SK-N-SH (cell line): Measurements from ENCODE around the gene RPS6KL1. TPM values are rescaled to one million over a fixed set of nuclear protein-coding genes. Genes with fewer than 3 reads are reported as not detected.

Experiments
- CTCF ChIA-PET: fragments of 300-600, 350-600 bp; formaldehyde crosslinking; extraction: SDS; loops from one replicate; lab custom pipeline; 2021; lab: Yijun Ruan, JAX
- POLR2A ChIA-PET: fragments of 350-600 bp; sonication (Branson Sonifier 250); formaldehyde crosslinking; extraction: SDS; loops from one replicate; lab custom pipeline; 2020; ENCODE audit warnings: antibody characterized with exemption, inconsistent platforms; lab: Yijun Ruan, JAX
- DNase-seq: peaks from one replicate; pipeline ENCODE4 v3.0.0; 2012
- H2AFZ ChIP-seq: fragments of 200-600 bp; sonication (generic); 2 replicates; pipeline ENCODE4 v1.8.1; 2016; ENCODE audit warnings: antibody characterized with exemption, mild to moderate bottlenecking, low read depth
- H3F3A ChIP-seq: fragments of 200-600 bp; sonication (generic); replicated peaks from 2 replicates; pipeline ENCODE3; 2016; ENCODE audit warnings: antibody characterized with exemption, mild to moderate bottlenecking; ENCODE audit not compliant: insufficient read depth
- H3K27ac ChIP-seq, 2 experiments: fragments of 200-500 bp in 1 of 2; fragments of 200-600 bp in 1 of 2; sonication (Bioruptor generic) in 1 of 2; sonication (generic), shearing (Covaris generic) in 1 of 2; 2 replicates each; pipeline versions ENCODE4 v1.5.1 to v1.6.1; 2014 to 2016; ENCODE audit warnings: low read depth in 2 of 2, inconsistent platforms in 1 of 2, low read length in 1 of 2, mild to moderate bottlenecking in 1 of 2, mixed read lengths in 1 of 2
- H3K27me3 ChIP-seq: fragments of 200-600 bp; sonication (generic), shearing (Covaris generic); 2 replicates; pipeline ENCODE4 v1.6.1; 2016; ENCODE audit warnings: mixed run types; ENCODE audit not compliant: insufficient read depth
- H3K36me3 ChIP-seq, 2 experiments: fragments of 200-500 bp in 1 of 2; fragments of 200-600 bp in 1 of 2; sonication (Bioruptor generic) in 1 of 2; sonication (generic) in 1 of 2; replicated peaks in 1 of 2; 2 replicates each; pipeline versions ENCODE3 to v1.5.1; 2014 to 2016; ENCODE audit warnings: low read length in 1 of 2, mild to moderate bottlenecking in 1 of 2; ENCODE audit not compliant: insufficient read depth in 2 of 2, control insufficient read depth in 1 of 2
- H3K4me1 ChIP-seq, 2 experiments: fragments of 200-500 bp in 1 of 2; fragments of 200-600 bp in 1 of 2; sonication (Bioruptor generic) in 1 of 2; sonication (generic), shearing (Covaris generic) in 1 of 2; 2 replicates each; pipeline versions ENCODE4 v1.5.1 to v1.6.1; 2014 to 2016; ENCODE audit warnings: low read depth in 1 of 2, low read length in 1 of 2, mixed run types in 1 of 2; ENCODE audit not compliant: insufficient read depth in 2 of 2, control insufficient read depth in 1 of 2
- H3K4me2 ChIP-seq: fragments of 200-600 bp; sonication (generic), shearing (Covaris generic); 2 replicates; pipeline ENCODE4 v1.6.1; 2017; ENCODE audit warnings: mixed run types
- H3K4me3 ChIP-seq, 2 experiments: fragments of 200-500 bp in 1 of 2; fragments of 200-600 bp in 1 of 2; sonication (Bioruptor generic) in 1 of 2; sonication (generic), shearing (Covaris generic) in 1 of 2; 2 replicates each; pipeline versions ENCODE4 v1.5.1 to v1.8.1; 2014 to 2016; ENCODE audit warnings: low read depth in 2 of 2, inconsistent platforms in 1 of 2, low read length in 1 of 2, mild to moderate bottlenecking in 1 of 2, mixed read lengths in 1 of 2, moderate library complexity in 1 of 2
- H3K79me2 ChIP-seq: fragments of 200-600 bp; sonication (generic); 2 replicates; pipeline ENCODE4 v1.8.1; 2017; ENCODE audit warnings: mild to moderate bottlenecking; ENCODE audit not compliant: insufficient read depth
- H3K9ac ChIP-seq: fragments of 200-600 bp; sonication (generic); 2 replicates; pipeline ENCODE4 v1.6.1; 2017; ENCODE audit warnings: mixed run types
- H3K9me2 ChIP-seq: fragments of 200-600 bp; sonication (generic); 2 replicates; pipeline ENCODE4 v1.6.1; 2017; ENCODE audit warnings: mixed run types
- H3K9me3 ChIP-seq: fragments of 200-600 bp; sonication (generic); 2 replicates; pipeline ENCODE4 v1.6.1; 2017; ENCODE audit warnings: mixed run types, mild to moderate bottlenecking, moderate library complexity
- H4K20me1 ChIP-seq: fragments of 200-600 bp; sonication (generic); 2 replicates; pipeline ENCODE4 v1.6.1; 2017; ENCODE audit warnings: mild to moderate bottlenecking, mixed run types; ENCODE audit not compliant: insufficient read depth
- CHD2 ChIP-seq: fragments of 150-350 bp; IDR thresholded peaks from 2 replicates; pipeline ENCODE4 v1.6.1; 2018; ENCODE audit warnings: low read length; ENCODE audit not compliant: partially characterized antibody
- ELF1 ChIP-seq: IDR thresholded peaks from 2 replicates; pipeline ENCODE4 v1.4.0; 2012
- EP300 ChIP-seq, 2 experiments: IDR thresholded peaks; 2 replicates each; pipeline versions ENCODE4 v1.4.0 to v1.6.1; 2012; ENCODE audit warnings: borderline replicate concordance in 1 of 2, low read depth in 1 of 2, low read length in 1 of 2
- EZH2phosphoT487 ChIP-seq: fragments of 200-600 bp; sonication (generic); IDR thresholded peaks from 2 replicates; pipeline ENCODE4 v1.6.1; 2017; ENCODE audit warnings: low read depth, mixed run types, mild to moderate bottlenecking, antibody characterized with exemption, moderate library complexity, borderline replicate concordance
- FOSL2 ChIP-seq: IDR thresholded peaks from 2 replicates; pipeline ENCODE4 v1.4.0; 2012; ENCODE audit warnings: low read depth, mild to moderate bottlenecking, moderate library complexity, borderline replicate concordance
- FOXJ3 ChIP-seq: sonication (generic); formaldehyde crosslinking; IDR thresholded peaks from 2 replicates; pipeline ENCODE4 v1.5.1; 2020; ENCODE audit warnings: mild to moderate bottlenecking, missing genetic modification reagents
- GABPA ChIP-seq: IDR thresholded peaks from 2 replicates; pipeline ENCODE4 v1.4.0; 2012; ENCODE audit warnings: low read depth, mild to moderate bottlenecking
- GATA2 ChIP-seq: sonication (generic); formaldehyde crosslinking; IDR thresholded peaks from 2 replicates; pipeline ENCODE4 v1.5.0; 2020; ENCODE audit warnings: mild to moderate bottlenecking, missing genetic modification reagents
- JUND ChIP-seq: IDR thresholded peaks from 2 replicates; pipeline ENCODE4 v1.4.0; 2012
- NFIC ChIP-seq: IDR thresholded peaks from 2 replicates; pipeline ENCODE4 v1.4.0; 2012; ENCODE audit warnings: borderline replicate concordance
- RCOR1 ChIP-seq: fragments of 150-350 bp; IDR thresholded peaks from 2 replicates; pipeline ENCODE4 v1.6.1; 2017; ENCODE audit warnings: antibody characterized with exemption, low read length
- SIN3A ChIP-seq: IDR thresholded peaks from 2 replicates; pipeline ENCODE4 v1.6.1; 2012; ENCODE audit warnings: low read depth, mild to moderate bottlenecking, low read length, moderate library complexity, borderline replicate concordance
- TCF12 ChIP-seq: IDR thresholded peaks from 2 replicates; pipeline ENCODE4 v1.4.0; 2012
- TEAD4 ChIP-seq: IDR thresholded peaks from 2 replicates; pipeline ENCODE4 v1.4.0; 2012; ENCODE audit warnings: mild to moderate bottlenecking, borderline replicate concordance; ENCODE audit not compliant: insufficient read depth
- YY1 ChIP-seq: IDR thresholded peaks from 2 replicates; pipeline ENCODE4 v1.4.0; 2012; ENCODE audit warnings: low read depth, mild to moderate bottlenecking
- WGBS: methylation state at CpG from one replicate; pipeline ENCODE4 v1.1.6; 2017; ENCODE audit warnings: low lambda C conversion rate; 5-methylcytosine and 5-hydroxymethylcytosine counted together
- polyA plus RNA-seq, 3 experiments: library from polyadenylated mRNA; depleted of rRNA; stranded (reverse); fragments of >200 nt; gene quantifications; 2 replicates each; pipeline ENCODE4 v1.2.3, GENCODE V29; 2012
- TF ChIP-seq, protein P1 (sequence below): IDR thresholded peaks from 2 replicates; pipeline ENCODE4 v1.4.0; 2012; ENCODE audit warnings: low read depth, borderline replicate concordance
- TF ChIP-seq, protein P2 (sequence below): IDR thresholded peaks from 2 replicates; pipeline ENCODE4 v1.4.0; 2012; ENCODE audit warnings: low read depth
- TF ChIP-seq, protein P3 (sequence below): IDR thresholded peaks from 2 replicates; pipeline ENCODE4 v1.6.1; 2012; ENCODE audit warnings: mild to moderate bottlenecking, low read depth, low read length, moderate library complexity
- TF ChIP-seq, protein P4 (sequence below): IDR thresholded peaks from 2 replicates; pipeline ENCODE4; 2012

The RPS6KL1 gene
- polyA plus RNA-seq, 1 of the 3 experiments (the other 2 are of a cell fraction): 2.5 TPM

DNA sequence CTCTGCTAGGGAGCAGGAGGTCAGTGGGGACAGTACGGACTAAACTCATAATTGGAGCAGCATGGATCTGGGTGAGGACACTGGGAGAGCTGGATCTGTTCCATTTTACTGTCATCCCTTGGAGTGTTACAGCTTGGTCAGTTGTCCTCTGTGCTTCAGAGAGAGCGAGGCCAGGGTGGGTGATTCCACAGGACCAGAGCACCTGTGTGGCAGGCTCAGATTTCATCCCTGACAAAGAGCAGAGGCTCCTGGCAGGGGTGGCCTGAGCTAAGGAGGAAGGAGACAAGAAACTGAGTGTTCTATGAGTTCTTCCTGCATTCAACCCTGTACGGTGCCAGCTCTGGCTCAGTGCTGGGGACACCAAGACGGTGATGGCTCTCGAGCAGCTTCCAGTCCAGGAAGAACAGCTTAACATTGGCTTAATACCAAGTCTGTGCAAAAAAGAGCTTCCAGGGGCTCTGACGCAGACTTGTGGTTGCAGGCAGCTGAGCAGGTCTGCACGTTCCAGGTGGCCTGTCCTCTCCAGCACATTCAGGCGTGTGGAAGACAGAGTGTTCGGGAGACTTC is 40.7 kb upstream of the RPS6KL1 start:
- POLR2A ChIA-PET: interaction anchor here (0.7 to 1.3 kb wide), 5 partner anchors 9 to 41 kb away, joined by 3 to 4 read pairs (median 3); partner anchors contain the start of genes PGF and RPS6KL1
- no peak overlapping the region for H3K9ac ChIP-seq
- no peak for DNase-seq
- H3K9me2 ChIP-seq: no peaks in the 10 kb centered on the region
- H3K36me3 ChIP-seq: no peaks in the 10 kb centered on the region
- no peaks in the 10 kb centered on the region for H3K9me3 ChIP-seq
- H3K4me1 ChIP-seq: peaks cover 0 to 16% of the 10 kb centered on the region in 2 experiments; a peak in 1 of 4 replicates
- H4K20me1 ChIP-seq: no peaks in the 10 kb centered on the region
- TF ChIP-seq SIN3A: no peak
- TF ChIP-seq GATA2 (CRISPR knock-in tag): no peak
- no peak for TF ChIP-seq YY1
- no peak for TF ChIP-seq CHD2
- TF ChIP-seq, protein P1, sequence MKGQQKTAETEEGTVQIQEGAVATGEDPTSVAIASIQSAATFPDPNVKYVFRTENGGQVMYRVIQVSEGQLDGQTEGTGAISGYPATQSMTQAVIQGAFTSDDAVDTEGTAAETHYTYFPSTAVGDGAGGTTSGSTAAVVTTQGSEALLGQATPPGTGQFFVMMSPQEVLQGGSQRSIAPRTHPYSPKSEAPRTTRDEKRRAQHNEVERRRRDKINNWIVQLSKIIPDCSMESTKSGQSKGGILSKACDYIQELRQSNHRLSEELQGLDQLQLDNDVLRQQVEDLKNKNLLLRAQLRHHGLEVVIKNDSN: no peak
- TF ChIP-seq TEAD4: no peak
- TF ChIP-seq EP300 (IDR thresholded peaks at IDR 0.05; ENCODE audit: borderline replicate concordance in 1 of 2, low read depth in 1 of 2, low read length in 1 of 2): no peak
- no peak for TF ChIP-seq FOXJ3 (CRISPR knock-in tag)
- TF ChIP-seq ELF1: no peak
- TF ChIP-seq, protein P2, sequence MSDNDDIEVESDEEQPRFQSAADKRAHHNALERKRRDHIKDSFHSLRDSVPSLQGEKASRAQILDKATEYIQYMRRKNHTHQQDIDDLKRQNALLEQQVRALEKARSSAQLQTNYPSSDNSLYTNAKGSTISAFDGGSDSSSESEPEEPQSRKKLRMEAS: no peak
- no peak for TF ChIP-seq GABPA
- TF ChIP-seq, protein P3, sequence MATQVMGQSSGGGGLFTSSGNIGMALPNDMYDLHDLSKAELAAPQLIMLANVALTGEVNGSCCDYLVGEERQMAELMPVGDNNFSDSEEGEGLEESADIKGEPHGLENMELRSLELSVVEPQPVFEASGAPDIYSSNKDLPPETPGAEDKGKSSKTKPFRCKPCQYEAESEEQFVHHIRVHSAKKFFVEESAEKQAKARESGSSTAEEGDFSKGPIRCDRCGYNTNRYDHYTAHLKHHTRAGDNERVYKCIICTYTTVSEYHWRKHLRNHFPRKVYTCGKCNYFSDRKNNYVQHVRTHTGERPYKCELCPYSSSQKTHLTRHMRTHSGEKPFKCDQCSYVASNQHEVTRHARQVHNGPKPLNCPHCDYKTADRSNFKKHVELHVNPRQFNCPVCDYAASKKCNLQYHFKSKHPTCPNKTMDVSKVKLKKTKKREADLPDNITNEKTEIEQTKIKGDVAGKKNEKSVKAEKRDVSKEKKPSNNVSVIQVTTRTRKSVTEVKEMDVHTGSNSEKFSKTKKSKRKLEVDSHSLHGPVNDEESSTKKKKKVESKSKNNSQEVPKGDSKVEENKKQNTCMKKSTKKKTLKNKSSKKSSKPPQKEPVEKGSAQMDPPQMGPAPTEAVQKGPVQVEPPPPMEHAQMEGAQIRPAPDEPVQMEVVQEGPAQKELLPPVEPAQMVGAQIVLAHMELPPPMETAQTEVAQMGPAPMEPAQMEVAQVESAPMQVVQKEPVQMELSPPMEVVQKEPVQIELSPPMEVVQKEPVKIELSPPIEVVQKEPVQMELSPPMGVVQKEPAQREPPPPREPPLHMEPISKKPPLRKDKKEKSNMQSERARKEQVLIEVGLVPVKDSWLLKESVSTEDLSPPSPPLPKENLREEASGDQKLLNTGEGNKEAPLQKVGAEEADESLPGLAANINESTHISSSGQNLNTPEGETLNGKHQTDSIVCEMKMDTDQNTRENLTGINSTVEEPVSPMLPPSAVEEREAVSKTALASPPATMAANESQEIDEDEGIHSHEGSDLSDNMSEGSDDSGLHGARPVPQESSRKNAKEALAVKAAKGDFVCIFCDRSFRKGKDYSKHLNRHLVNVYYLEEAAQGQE: no peak
- TF ChIP-seq RCOR1: no peak
- no peak for TF ChIP-seq TCF12
- TF ChIP-seq EZH2phosphoT487: no peak
- no peak for TF ChIP-seq NFIC
- no peak for TF ChIP-seq JUND
- TF ChIP-seq FOSL2: no peak
- TF ChIP-seq, protein P4, sequence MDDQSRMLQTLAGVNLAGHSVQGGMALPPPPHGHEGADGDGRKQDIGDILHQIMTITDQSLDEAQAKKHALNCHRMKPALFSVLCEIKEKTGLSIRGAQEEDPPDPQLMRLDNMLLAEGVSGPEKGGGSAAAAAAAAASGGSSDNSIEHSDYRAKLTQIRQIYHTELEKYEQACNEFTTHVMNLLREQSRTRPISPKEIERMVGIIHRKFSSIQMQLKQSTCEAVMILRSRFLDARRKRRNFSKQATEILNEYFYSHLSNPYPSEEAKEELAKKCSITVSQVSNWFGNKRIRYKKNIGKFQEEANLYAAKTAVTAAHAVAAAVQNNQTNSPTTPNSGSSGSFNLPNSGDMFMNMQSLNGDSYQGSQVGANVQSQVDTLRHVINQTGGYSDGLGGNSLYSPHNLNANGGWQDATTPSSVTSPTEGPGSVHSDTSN: no peak
- no peak overlapping the region for H3K4me3 ChIP-seq
- H3F3A ChIP-seq: peaks cover 10% of the 10 kb centered on the region
- peak overlapping the region in 1 of 2 experiments; percentile 39; a peak in 1 of 4 replicates for H3K27ac ChIP-seq
- H3K27me3 ChIP-seq: no peaks in the 10 kb centered on the region
- H3K79me2 ChIP-seq: no peaks in the 10 kb centered on the region
- H3K4me2 ChIP-seq: no peak overlapping the region
- 76% methylated on average over 6 of the region's 9 CpGs for WGBS
- H2AFZ ChIP-seq: no peak overlapping the region
- CTCF ChIA-PET: interaction anchor here (0.7 to 1.8 kb wide), 4 partner anchors 9 to 18 kb away, joined by 4 to 6 read pairs (median 4); partner anchors contain the start of gene PGF
